HG03103 (cell line): ENCODE measurements around the gene LGR5.
"Not testable (repeated sequence)": the region's sequence is repeated elsewhere in the genome, so short reads cannot be mapped to it uniquely, and the experiment has no call there.

ENCODE experiments used
- ATAC-seq: cut with Tn5 transposase; IDR thresholded peaks from one replicate; pipeline ENCODE4 v1.9.1; 2021; ENCODE audit warnings: low read depth; ENCODE audit not compliant: unreplicated experiment

Gene LGR5

DNA sequence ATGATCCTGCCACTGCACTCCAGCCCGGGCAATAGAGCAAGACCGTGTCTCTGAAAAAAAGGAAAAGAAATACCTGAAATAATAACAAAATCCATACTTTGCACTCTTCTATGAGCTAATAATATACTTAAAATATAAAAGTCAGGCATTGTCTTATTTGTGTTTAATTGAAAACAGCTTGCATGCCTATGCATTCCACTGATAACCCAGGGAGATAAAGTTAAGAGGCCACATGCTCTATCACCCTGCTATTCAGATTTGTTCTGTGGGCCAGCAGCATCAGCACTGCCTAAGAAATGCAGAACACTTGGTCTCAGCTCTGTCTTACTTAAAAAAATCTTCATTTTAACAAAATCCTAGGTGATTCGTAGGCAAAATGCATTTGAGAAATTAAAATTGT, 99.2 kb downstream of the LGR5 start:
- no peak for ATAC-seq

DNA sequence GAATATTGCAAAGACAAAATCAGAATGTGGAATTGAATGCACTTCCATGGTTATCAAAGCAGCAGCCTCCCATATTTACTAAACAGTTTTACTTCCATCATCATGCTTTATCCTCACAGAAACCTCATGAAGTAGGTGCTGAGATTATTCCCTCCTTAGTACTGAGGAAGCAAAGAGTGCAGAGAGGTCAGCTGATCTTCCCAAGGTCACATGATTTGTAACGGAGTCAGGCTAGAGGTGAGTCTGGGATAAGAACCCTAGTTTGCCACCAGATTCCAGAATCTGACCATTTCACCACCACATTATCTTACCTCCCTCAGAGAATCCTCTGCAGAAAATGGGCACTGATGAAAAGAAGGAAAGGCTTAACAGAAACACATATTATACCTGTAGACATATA, 102.0 kb downstream of the LGR5 start:
- no peak for ATAC-seq

DNA sequence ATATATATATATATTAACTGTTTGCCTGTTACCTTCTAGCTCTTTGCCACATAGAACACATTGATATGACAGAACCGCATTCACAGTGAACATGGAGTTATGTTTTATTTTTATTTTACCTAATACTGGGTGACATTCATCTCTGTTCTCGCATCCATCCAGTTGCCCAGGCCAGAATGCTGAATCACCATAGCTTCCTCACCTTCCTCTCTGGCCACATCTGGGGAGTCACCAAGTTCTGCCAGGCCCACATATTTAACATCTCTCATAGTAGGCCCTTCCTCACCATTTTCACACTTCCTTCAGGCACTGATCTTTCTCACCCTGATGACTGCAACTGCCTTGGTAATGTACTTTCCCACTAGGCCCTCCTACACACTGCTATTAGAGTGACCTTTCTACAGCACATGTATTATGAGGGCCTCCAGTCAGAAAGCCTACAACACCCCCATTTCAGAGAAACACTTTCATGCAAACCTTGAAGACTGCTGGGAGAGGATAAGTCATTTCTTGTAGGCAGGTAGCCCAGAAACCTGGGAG, 106.8 kb downstream of the LGR5 start:
- ATAC-seq = no peak

DNA sequence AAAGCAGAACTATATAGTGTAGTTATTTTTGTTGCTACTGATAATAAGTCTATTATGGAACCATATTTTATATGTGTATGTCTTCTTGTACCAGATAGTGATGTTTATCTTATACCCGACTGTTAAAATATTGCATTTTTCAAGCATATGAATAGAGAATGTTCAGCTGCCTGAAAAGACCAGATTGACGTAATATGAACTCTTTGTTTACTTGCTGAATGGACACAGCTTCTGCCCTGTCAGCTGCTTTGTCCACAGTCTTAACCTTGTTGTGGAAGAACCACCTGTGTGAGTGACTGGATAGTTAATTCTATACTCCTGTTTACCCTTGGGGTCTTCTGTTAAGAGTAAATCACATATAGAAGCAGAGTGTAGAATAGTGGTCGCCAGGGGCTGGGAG, 109.3 kb downstream of the LGR5 start:
- ATAC-seq = no peak

DNA sequence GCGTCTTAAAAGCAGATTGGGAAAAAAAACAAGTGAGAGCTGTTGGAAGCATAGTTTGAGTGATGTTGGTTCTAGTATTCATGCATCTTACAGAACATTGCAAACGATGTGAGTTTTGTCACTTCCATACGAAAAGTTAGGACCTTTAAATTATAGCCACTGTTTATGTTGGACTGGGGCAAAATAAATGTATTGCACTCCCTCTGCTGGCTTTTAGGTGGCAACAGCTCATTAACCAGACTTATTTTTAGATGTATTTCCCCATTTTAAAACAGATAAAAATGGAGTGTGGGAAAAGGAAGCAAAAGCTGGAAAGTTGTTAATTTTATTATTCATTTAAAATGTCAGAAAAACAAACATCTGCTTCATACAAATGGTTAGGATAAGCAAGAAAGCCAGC, 111.9 kb downstream of the LGR5 start:
- no peak for ATAC-seq

DNA sequence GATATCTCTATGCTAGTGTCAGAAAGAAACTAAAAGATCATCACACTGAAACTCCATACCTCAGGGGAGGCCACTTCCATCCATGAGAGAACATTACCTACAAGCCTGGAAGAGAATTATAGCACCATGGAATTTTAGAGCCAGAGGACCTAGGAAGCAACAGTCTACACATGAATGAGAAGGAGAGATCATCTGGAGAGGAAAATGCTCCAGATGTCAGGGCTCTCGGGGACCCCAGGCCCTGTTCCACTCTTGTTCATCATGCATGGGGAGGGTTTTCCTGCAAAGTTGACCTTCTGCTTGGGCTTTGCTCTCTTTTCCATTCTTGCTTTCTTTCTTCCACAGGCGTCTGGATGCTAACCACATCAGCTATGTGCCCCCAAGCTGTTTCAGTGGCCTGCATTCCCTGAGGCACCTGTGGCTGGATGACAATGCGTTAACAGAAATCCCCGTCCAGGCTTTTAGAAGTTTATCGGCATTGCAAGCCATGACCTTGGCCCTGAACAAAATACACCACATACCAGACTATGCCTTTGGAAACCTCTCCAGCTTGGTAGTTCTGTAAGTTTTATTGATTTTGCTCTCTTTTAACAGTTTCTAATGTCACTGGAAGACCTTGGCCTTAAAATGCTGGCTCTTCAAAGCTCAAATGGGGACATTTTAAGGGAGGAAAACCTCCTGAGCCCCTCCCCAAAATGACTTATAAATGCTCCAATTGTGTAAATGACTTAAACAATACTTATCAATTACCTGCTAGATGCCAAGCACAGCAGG, 113.3 kb downstream of the LGR5 start:
- no peak for ATAC-seq

DNA sequence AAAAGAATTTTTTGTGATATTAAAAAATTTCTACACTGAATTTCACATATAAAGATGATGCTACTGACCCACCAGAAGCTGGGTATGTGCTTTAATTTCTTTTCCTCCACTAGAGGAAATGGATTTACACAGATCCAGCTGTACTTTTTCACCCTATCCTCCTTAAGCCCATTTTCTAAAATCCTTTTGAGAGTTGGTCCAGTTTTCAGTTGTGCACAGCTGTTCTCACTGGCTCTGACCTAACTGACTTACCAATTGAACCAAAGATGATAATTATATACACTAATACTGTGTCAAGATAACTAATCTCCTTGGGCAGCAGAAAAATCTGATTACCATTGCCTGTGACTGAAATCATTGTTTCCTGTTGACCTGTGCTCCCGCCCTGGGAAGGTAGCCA, 115.6 kb downstream of the LGR5 start:
- no peak for ATAC-seq

DNA sequence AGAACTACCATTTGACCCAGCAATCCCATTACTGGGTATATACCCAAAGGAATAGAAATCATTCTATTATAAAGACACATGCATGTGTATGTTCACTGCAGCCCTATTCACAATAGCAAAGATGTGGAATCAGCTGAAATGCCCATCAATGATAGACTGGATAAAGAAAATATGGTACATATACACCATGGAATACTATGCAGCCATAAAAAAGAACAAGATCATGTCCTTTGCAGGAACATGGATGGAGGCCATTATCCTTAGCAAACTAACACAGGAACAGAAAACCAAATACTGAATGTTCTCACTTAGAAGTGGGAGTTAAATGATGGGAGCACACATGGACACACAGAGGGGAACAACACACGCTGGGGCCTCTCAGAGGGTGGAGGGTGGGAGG, 116.2 kb downstream of the LGR5 start:
- not testable (repeated sequence) for ATAC-seq

DNA sequence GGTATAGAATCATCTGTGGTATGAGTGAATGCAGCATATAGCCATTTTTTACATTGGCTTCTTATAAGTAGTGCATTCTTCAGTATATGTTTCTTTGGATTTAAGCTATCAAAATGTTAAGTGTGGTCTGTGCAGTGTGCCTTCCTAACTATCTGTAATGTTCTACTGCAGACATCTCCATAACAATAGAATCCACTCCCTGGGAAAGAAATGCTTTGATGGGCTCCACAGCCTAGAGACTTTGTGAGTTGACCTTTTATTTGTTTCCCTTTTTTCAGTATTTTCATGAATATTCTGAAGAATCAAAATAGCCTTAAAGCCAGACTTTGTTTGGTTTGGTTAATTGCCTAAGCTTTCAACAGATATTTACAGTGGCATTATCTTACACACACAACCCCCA, 116.8 kb downstream of the LGR5 start:
- no peak for ATAC-seq

DNA sequence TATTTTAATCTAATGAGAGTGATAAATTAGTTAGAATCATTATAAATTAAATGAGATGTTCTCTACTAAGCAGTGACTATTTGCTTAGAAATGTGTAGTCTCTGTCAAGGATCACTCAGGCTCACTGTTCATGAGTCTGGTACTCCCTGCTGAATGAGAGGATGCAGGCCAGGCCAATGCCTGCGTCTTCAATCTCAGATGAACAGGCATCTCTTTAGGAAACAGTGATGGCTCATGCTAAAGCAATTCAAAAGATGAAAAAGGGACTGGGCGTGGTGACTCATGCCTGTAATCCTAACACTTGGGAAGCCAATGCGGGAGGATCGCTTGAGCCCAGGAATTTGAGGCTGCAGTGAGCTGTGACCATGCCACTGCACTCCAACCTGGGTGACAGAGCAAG, 117.3 kb downstream of the LGR5 start:
- ATAC-seq = no peak

DNA sequence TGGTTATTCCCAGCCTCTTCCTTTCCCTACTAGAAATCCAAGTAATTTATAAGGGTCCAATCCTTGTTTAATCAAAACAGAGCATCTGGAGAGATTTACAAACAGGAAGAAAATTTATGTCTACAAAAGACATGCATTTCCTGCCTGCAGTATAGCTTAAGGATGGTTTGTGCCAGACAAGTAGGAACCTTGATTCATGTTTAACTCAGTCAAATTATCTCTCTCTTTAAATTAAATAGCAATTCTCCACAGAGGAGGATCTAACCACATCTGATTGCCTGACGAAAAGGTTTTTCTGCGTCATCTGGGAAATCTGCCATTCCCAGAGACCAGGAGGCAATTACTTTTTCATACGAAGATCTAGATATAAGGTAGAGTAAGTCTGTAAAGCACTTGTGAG, 118.8 kb downstream of the LGR5 start:
- no peak for ATAC-seq

DNA sequence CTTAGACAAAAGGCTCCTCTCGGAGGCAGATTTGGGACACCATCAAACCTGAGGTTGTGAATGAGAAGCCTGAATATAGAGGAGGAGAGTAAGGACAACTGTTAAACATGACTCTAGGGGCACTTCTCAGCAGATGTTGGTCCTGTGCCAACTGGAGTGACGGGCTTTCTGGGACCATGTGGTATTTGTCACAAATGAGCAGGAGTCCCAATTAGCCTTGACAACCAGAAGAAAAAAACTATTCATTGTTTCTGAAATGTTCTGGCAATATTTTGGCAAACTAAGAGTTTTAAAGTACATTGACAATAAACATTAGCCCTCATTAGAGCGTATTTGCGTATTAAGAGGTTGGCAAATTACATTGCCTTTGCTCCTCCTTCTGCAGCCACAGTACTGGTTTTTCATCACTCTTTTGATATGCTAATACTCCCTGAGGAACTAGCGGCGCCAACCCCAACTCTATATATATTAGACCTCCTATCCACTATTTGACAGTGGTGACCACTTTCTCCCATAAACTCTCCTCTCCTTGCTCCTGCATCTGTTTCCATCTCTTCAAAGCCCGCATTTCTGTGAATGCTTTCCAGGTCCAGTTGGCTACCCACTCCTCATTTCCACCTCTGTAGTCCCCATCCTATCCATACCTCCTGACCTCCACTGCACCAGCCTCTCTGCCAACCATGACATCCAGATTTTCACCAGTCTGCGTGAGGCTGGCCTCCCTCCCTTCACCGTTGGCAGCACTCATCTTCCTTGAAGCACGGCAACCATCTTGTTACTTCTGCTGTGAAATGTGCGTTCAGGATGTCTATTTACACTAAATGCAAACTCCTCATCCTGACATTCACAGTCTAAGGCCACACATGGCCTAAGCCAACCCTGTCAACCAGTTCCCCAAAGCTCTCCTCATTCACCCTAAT, 123.3 kb downstream of the LGR5 start:
- no peak for ATAC-seq

DNA sequence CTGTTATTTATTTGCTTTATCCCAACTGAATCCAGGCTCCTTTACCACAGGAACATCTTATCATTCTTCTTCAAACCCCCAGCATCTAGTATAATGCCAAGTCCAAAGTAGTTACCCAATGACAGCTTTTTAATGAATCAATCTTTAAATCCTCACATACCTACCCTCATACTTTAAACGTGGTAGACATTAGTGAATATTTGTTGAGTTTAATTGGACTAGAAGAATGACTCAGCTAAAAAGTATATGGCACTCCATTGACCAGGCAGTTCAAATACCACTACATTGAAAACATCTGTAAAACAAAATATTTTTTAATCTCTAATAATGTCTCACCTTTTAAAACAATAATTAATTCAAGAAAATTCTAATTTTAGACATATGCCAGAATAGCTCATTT, 125.9 kb downstream of the LGR5 start:
- ATAC-seq = no peak

DNA sequence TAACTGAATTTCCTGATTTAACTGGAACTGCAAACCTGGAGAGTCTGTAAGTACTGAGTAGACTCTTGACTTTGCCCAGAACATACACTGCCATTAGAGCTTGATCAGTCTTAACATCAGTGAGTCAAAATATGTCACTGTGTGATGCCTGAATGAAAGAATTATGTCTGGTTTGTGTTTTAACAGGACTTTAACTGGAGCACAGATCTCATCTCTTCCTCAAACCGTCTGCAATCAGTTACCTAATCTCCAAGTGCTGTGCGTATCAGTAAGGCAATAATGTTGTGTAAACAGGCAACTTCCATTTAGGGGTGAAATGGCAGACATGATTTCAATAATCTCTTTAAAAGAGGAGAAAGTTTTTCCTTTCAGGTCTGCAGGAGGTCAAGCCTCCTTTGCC, 127.1 kb downstream of the LGR5 start:
- ATAC-seq = no peak

DNA sequence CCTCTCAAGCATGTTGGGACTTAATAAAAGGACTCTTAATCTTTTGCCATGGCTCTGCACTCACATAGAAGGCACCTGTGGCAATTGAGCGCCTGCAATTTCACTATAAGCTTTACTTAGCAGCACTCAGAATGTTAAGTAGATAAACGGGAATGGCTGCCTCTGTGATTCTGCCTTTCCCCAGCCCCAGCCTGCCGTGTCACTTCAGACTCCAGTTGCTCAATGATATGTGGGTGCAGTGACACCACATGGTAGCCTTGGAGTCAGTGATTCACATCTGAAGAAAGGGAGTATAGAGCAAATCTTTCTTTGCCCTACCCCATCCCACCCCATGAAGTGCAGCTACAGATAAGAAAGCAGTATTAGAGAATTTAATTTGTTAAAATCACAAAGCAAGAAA, 127.9 kb downstream of the LGR5 start:
- ATAC-seq = no peak

DNA sequence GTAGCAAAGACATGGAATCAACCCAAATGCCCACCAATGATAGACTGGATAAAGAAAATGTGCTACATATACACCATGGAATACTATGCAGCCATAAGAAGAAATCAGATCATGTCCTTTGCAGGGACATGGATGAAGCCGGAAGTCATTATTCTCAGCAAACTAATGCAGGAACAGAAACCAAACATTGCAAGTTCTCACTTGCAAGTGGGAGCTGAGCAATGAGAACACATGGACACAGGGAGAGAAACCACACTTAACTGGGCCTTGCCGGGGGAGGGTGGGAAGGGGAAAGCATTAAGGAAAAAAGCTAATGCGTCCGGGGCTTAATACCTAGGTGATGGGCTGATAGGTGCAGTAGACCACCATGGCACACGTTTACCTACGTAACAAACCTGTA, 130.3 kb downstream of the LGR5 start:
- ATAC-seq = not testable (repeated sequence)

DNA sequence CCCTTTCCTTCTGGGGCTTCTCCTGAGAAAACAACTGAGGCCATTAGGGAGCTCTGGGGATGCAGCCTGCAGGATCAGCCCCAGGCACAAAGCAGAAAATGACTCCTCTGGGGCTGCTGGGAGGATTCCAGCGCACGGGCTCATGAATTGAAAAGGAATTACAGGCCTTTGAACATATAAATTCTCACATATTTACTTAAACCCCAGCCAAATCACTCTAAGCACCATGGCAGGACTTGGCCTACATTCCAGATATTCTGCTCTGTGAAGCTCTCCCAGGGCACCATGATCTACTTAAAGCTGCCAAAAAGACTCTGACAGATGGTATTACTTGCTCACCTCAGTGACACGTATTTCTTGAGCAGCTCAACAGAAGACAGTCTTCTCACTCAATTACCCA, 136.9 kb downstream of the LGR5 start:
- ATAC-seq = no peak

DNA sequence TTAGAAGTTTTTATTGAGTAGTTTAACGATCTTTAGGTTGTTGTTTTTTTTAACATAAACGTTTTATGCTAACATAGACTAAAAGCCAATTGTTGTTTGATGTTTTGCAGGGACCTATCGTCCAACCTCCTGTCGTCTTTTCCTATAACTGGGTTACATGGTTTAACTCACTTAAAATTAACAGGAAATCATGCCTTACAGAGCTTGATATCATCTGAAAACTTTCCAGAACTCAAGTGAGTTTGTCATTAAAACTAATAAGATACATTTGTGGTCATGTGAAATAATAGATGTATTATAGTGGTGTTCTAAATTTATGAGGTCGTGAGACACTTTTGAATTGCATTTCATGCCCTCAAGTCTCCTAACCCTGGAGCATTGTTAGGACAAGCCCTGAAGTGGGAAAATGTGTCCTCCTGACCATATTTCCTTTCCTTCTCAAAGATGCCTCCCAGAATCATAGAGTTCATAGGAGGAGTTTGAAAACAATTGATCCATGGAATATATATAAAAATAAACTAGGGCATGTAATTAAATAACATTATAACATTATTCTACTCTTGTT, 139.2 kb downstream of the LGR5 start:
- ATAC-seq = no peak

DNA sequence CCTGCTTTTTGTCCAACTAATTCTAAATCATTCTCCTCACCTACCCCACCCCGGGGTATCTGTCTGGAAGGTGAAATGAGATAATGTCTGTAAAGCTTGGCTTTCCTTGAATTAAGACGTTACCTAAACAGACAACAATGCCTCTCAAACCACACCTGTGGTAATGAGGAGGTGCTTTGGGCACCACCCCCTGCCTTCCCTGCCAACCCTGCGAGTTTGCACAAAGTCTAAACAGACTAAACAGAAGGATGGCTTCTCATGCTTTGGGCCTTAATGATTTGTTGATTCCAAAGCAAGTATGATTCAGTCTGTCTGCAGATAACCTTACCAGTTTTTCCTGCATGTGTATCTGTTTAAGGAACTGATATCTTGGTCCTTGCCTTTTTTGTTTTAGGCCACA, 141.6 kb downstream of the LGR5 start:
- no peak for ATAC-seq

DNA sequence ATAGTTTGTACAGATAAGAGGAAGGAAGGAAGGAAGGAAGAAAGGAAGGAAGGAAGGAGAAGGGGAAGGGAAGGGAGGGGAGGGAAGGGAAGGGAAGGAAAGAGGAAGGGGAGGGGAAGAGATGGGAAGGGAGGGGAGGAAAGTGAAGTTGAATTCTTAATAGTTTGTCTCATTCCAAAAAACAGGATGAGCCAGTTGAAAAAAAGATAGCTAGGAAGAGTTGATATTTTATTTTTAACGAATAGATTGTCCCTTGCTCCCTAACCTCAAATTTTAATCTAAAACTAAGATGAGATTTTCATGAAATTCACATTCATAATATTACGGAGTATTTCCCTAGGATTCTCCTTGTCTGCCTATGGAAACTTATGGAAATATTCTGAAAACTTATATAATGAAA, 143.3 kb downstream of the LGR5 start:
- ATAC-seq = no peak

DNA sequence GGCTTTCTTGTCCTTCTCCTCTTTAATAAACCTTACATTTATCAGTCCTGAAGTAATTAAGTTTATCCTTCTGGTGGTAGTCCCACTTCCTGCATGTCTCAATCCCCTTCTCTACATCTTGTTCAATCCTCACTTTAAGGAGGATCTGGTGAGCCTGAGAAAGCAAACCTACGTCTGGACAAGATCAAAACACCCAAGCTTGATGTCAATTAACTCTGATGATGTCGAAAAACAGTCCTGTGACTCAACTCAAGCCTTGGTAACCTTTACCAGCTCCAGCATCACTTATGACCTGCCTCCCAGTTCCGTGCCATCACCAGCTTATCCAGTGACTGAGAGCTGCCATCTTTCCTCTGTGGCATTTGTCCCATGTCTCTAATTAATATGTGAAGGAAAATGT, 144.8 kb downstream of the LGR5 start:
- ATAC-seq = no peak
